PC-3 (cell line): ENCODE measurements around the gene POLA1. TPM values are rescaled to one million over a fixed set of nuclear protein-coding genes. Genes with fewer than 3 reads are reported as not detected.

Experiments used
- ATAC-seq: fragments of 200-7000 bp; cut with Tn5 transposase; 2 replicates; pipeline ENCODE4 v1.9.1; 2020; ENCODE audit warnings: mild to moderate bottlenecking, moderate library complexity
- BruUV-seq: library from RNA; stranded (reverse); fragments of 400-500 nt; replicated peaks from 2 replicates; lab custom pipeline; 2021; lab: Mats Ljungman, UMichigan
- CTCF ChIA-PET: fragments of 300-600 bp; sonication (Branson Sonifier 250); formaldehyde crosslinking; loops from one replicate; lab custom pipeline; 2022; ENCODE audit warnings: antibody characterized with exemption; lab: Charles Lee
- POLR2A ChIA-PET: fragments of 300-600 bp; sonication (Branson Sonifier 250); formaldehyde crosslinking; loops from one replicate; lab custom pipeline; 2022; ENCODE audit warnings: antibody characterized with exemption; ENCODE audit not compliant: unreplicated experiment; lab: Charles Lee
- DNase-seq: peaks from one replicate; pipeline ENCODE4 v3.0.0-alpha.2; 2015
- H2AFZ ChIP-seq: fragments of 300-600 bp; sonication (generic); 2 replicates; pipeline ENCODE4 v1.6.0; 2016; ENCODE audit warnings: antibody characterized with exemption, low read length
- H3F3A ChIP-seq: fragments of 300-600 bp; sonication (generic); one replicate; pipeline ENCODE4 v1.6.0; 2017; ENCODE audit warnings: antibody characterized with exemption, low read length, control low read depth, mild to moderate bottlenecking; ENCODE audit not compliant: unreplicated experiment
- H3K27ac ChIP-seq: fragments of 300-600 bp; sonication (generic); 2 replicates; pipeline ENCODE4 v1.5.1; 2016; ENCODE audit warnings: mild to moderate bottlenecking, low read length
- H3K27me3 ChIP-seq: fragments of 300-600 bp; sonication (generic); 2 replicates; pipeline ENCODE4 v1.6.1; 2016; ENCODE audit warnings: low read length, mixed read lengths
- H3K36me3 ChIP-seq: fragments of 300-600 bp; sonication (generic); 2 replicates; pipeline ENCODE4 v1.6.1; 2016; ENCODE audit warnings: low read depth, mixed run types, low read length, mixed read lengths
- H3K4me1 ChIP-seq: fragments of 300-600 bp; sonication (generic); 2 replicates; pipeline ENCODE4 v1.5.1; 2016; ENCODE audit warnings: low read length; ENCODE audit not compliant: insufficient read depth
- H3K4me2 ChIP-seq: fragments of 300-600 bp; sonication (generic); 2 replicates; pipeline ENCODE4 v1.6.0; 2016; ENCODE audit warnings: low read length
- H3K4me3 ChIP-seq: fragments of 300-600 bp; sonication (generic); 2 replicates; pipeline ENCODE4 v1.5.1; 2016; ENCODE audit warnings: mild to moderate bottlenecking, low read length, mixed read lengths
- H3K79me2 ChIP-seq: fragments of 300-600 bp; sonication (generic); 2 replicates; pipeline ENCODE4 v1.6.1; 2017; ENCODE audit warnings: low read length, mixed read lengths
- H3K9ac ChIP-seq: fragments of 300-600 bp; sonication (generic); 2 replicates; pipeline ENCODE4 v1.6.0; 2016; ENCODE audit warnings: mild to moderate bottlenecking, low read length
- H3K9me2 ChIP-seq: fragments of 300-600 bp; sonication (generic); replicated peaks from 2 replicates; pipeline ENCODE4 v1.6.1; 2016; ENCODE audit warnings: mixed run types, low read length, mixed read lengths
- H3K9me3 ChIP-seq: fragments of 300-600 bp; sonication (generic); 2 replicates; pipeline ENCODE4 v1.6.1; 2016; ENCODE audit warnings: low read length, mixed read lengths
- H4K20me1 ChIP-seq: fragments of 300-600 bp; sonication (generic); 2 replicates; pipeline ENCODE4 v1.6.1; 2016; ENCODE audit warnings: low read length, mixed read lengths
- EZH2 ChIP-seq: fragments of 300-600 bp; sonication (generic); IDR thresholded peaks from one replicate; pipeline ENCODE4 v1.6.1; 2017; ENCODE audit warnings: antibody characterized with exemption, mild to moderate bottlenecking, low read length; ENCODE audit not compliant: unreplicated experiment
- EZH2phosphoT487 ChIP-seq: fragments of 300-600 bp; sonication (generic); IDR thresholded peaks from 2 replicates; pipeline ENCODE4 v1.6.1; 2018; ENCODE audit warnings: mild to moderate bottlenecking, antibody characterized with exemption, low read length, borderline replicate concordance
- intact Hi-C: fragments of 100-400 bp; cut with micrococcal nuclease; formaldehyde crosslinking; loops from 2 replicates; pipeline ENCODE4 v1.9.0; 2023
- total RNA-seq: library from RNA; depleted of rRNA; stranded (reverse); fragments of >200 nt; gene quantifications from 2 replicates; pipeline ENCODE4 v1.2.3, GENCODE V29; 2014
- TF ChIP-seq, protein P1 (sequence below): fragments of 300-600 bp; sonication (generic); conservative IDR thresholded peaks from 2 replicates; pipeline ENCODE4 v1.5.1; 2017; ENCODE audit warnings: antibody characterized with exemption, low read depth, mild to moderate bottlenecking, low read length

POLA1 gene
- total RNA-seq, 1 experiment from 2014 or later: 19.6 TPM

DNA sequence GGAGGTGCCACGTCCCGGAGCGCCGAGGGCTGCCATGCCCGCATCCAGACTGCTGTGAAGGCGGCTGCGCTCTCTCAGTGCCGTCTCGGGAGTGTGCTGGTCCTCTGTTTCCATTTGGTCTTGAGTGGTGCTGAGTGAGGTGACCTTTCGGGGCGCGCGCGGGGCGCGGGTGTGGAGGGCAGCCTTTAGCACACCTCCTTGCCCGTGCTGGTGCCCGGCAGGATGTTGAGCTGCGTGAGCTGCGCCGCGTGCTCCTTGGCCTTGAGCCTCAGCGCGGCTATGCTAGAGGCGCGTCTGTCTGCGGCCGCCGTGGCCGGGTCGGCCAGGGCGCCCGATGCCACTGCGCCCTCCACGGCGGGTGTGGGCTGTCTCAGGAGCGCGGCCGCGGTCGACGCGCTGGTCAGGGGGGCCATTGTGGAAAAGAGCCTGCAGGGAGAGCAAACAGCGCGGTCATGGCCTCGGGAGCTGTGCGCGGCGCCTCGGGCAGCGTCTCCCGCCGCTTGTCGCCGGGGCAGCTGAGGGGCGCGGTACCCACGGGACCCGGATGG is 310.8 kb downstream of the POLA1 start:
- BruUV-seq: no TSS peak
- Histone ChIP-seq H3K4me3 (peak overlapping the region; percentile 51), H3K79me2 (no peaks in the 10 kb centered on the region), H3K9me3 (no peaks in the 10 kb centered on the region), H3K9me2 (no peaks in the 10 kb centered on the region), H3K4me2 (peak overlapping the region; percentile 79), H3F3A (no peaks in the 10 kb centered on the region), H4K20me1 (no peaks in the 10 kb centered on the region), H2AFZ (peak overlapping the region; percentile 38; the same call in 1 of the 2 replicates), H3K4me1 (peaks cover 8% of the 10 kb centered on the region; the same call in 1 of the 2 replicates), H3K27me3 (peaks cover 64% of the 10 kb centered on the region), H3K9ac (no peak overlapping the region), H3K27ac (no peak overlapping the region), H3K36me3 (no peaks in the 10 kb centered on the region)
- ATAC-seq (peak; percentile 47), DNase-seq (no peak)
- ChIA-PET POLR2A (no interaction called here), CTCF (no interaction called here)
- TF ChIP-seq EZH2 (peak; percentile 63), EZH2phosphoT487 (no peak)
- intact Hi-C loops: loop anchor here (5.0 to 10.0 kb wide), 2 partner anchors 138 to 170 kb away; no protein-coding TSS in a partner anchor

DNA sequence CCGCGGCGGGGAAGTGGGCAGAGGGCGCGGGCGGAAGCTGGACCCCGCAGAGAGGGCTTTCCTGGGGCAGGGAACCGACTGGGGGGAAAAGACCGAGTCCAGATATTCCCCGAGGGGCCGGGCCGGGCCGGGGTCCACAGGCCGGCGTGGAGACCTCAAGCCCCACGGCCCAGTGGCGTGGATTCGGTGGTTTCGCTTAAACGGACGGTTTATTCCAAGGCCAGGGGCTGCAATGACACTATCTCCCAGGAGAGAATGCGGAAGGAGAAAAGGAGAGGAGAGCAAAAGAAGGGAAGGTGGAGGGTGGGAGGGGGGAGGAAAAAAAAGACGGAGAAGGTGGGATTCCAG is 311.3 kb downstream of the POLA1 start:
- POLR2A ChIA-PET: no interaction called here

DNA sequence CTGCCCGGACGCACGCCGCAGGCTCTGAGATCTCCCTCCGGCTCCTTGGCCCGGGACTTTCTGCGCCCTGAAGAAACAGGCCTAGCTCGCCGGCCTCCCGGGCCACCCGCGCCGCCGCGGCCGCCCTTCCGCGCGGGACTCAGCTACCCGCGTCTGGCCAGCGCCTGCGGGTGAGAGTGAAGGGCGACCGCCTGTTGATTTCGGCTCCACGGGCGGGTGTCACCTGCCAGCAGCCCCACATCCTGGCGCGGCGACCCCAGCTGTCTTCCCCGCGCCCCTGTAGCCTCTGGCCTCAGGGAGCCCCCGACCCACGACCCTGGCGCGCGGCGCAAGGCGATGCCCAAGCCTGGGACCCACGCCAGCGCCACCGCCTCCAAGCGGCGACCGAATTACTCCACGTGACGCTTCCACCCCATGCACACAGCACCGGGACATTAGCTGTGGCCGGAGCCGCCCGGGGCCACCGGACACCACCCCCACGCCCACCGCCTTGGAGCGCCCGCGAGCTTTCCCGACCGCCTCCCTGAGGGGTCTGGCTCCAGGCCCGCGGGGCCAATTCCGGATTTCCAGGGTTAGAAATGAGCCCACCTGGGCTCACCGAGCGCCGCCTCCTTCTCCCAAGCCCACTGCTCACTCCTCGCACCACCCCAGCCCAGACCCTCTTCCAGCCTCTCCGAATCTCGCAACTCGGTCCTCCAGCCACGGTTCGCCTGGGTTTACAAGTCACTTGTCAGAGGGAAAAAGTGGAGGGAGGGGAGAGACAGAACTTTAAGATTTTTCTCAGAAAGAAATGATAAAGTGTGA is 311.9 kb downstream of the POLA1 start:
- CTCF ChIA-PET: no interaction called here
- H2AFZ ChIP-seq: peak overlapping the region; percentile 38; the same call in 1 of the 2 replicates
- no peaks in the 10 kb centered on the region for H3F3A ChIP-seq
- POLR2A ChIA-PET: no interaction called here
- H3K4me3 ChIP-seq: peak overlapping the region; percentile 51; the same call in 1 of the 2 replicates
- H3K27ac ChIP-seq: no peak overlapping the region
- H3K27me3 ChIP-seq: peaks cover 64% of the 10 kb centered on the region
- H3K36me3 ChIP-seq: no peaks in the 10 kb centered on the region
- H3K9ac ChIP-seq: no peak overlapping the region
- H3K4me1 ChIP-seq: peaks cover 8% of the 10 kb centered on the region; the same call in 1 of the 2 replicates
- TF ChIP-seq EZH2 (no peak), EZH2phosphoT487 (no peak)
- TF ChIP-seq, protein P1, sequence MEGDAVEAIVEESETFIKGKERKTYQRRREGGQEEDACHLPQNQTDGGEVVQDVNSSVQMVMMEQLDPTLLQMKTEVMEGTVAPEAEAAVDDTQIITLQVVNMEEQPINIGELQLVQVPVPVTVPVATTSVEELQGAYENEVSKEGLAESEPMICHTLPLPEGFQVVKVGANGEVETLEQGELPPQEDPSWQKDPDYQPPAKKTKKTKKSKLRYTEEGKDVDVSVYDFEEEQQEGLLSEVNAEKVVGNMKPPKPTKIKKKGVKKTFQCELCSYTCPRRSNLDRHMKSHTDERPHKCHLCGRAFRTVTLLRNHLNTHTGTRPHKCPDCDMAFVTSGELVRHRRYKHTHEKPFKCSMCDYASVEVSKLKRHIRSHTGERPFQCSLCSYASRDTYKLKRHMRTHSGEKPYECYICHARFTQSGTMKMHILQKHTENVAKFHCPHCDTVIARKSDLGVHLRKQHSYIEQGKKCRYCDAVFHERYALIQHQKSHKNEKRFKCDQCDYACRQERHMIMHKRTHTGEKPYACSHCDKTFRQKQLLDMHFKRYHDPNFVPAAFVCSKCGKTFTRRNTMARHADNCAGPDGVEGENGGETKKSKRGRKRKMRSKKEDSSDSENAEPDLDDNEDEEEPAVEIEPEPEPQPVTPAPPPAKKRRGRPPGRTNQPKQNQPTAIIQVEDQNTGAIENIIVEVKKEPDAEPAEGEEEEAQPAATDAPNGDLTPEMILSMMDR: no peak
- intact Hi-C loops: loop anchor here (5.0 to 10.0 kb wide), 2 partner anchors 137 to 171 kb away; no protein-coding TSS in a partner anchor
- no peak for DNase-seq
- no peaks in the 10 kb centered on the region for H3K9me3 ChIP-seq
- no peaks in the 10 kb centered on the region for H4K20me1 ChIP-seq
- peak overlapping the region; percentile 79 for H3K4me2 ChIP-seq
- no TSS peak for BruUV-seq
- ATAC-seq: no peak; the same call in 1 of the 2 replicates
- H3K79me2 ChIP-seq: no peaks in the 10 kb centered on the region
- H3K9me2 ChIP-seq: no peaks in the 10 kb centered on the region

More for the DNA sequence above, 311.3 kb downstream of the POLA1 start:
- Histone ChIP-seq H3K27me3 (peaks cover 64% of the 10 kb centered on the region), H3K9me3 (no peaks in the 10 kb centered on the region), H2AFZ (peak overlapping the region; percentile 38; the same call in 1 of the 2 replicates), H3K4me3 (peak overlapping the region; percentile 51), H3F3A (no peaks in the 10 kb centered on the region), H3K9ac (no peak overlapping the region), H3K4me2 (peak overlapping the region; percentile 79), H3K36me3 (no peaks in the 10 kb centered on the region), H4K20me1 (no peaks in the 10 kb centered on the region), H3K4me1 (peaks cover 8% of the 10 kb centered on the region; the same call in 1 of the 2 replicates), H3K27ac (no peak overlapping the region), H3K79me2 (no peaks in the 10 kb centered on the region), H3K9me2 (no peaks in the 10 kb centered on the region)
- BruUV-seq: no TSS peak
- CTCF ChIA-PET: no interaction called here
- intact Hi-C loops: loop anchor here (5.0 to 10.0 kb wide), 2 partner anchors 137 to 170 kb away; no protein-coding TSS in a partner anchor
- no peak for ATAC-seq
- TF ChIP-seq, protein P1: no peak
- TF ChIP-seq EZH2: no peak
- no peak for DNase-seq
